HG03520 (cell line): Measurements from ENCODE around the gene TRRAP.
"Not testable (repeated sequence)": the region's sequence is repeated elsewhere in the genome, so short reads cannot be mapped to it uniquely, and the experiment has no call there.

ENCODE experiments used
- ATAC-seq: cut with Tn5 transposase; IDR thresholded peaks from one replicate; pipeline ENCODE4 v1.9.1; 2021; ENCODE audit warnings: mild to moderate bottlenecking, moderate library complexity; ENCODE audit not compliant: unreplicated experiment

The TRRAP gene

GRCh38 chr7:98878365-98879197, at the start of gene TRRAP:
TSS of gene TRRAP (plus strand) at chr7:98878532. CDS start at chr7:98881151, 2,619 bp downstream.
- ATAC-seq, result peak; percentile 58

- no peak for ATAC-seq
These were observed 47.3 kb upstream of the TRRAP start for GRCh38 chr7:98830972-98831548.

- no peak for ATAC-seq
These were observed 46.6 kb upstream of the TRRAP start for GRCh38 chr7:98831641-98832221.

GRCh38 chr7:98833022-98833421, 45.3 kb upstream of the TRRAP start:
- ATAC-seq, result no peak

GRCh38 chr7:98834949-98835348, 43.4 kb upstream of the TRRAP start:
- no peak for ATAC-seq

- ATAC-seq, result no peak
These were observed 41.3 kb upstream of the TRRAP start for GRCh38 chr7:98836811-98837629.

GRCh38 chr7:98837630-98837972, 40.7 kb upstream of the TRRAP start:
- ATAC-seq, result no peak

GRCh38 chr7:98840096-98840495, 38.2 kb upstream of the TRRAP start:
- no peak for ATAC-seq

GRCh38 chr7:98840722-98841121, 37.6 kb upstream of the TRRAP start:
- ATAC-seq, result no peak

GRCh38 chr7:98841179-98841997, 36.9 kb upstream of the TRRAP start:
- ATAC-seq, result no peak

GRCh38 chr7:98842552-98842951, 35.8 kb upstream of the TRRAP start:
- not testable (repeated sequence) for ATAC-seq

- ATAC-seq, result no peak
These were observed 29.4 kb upstream of the TRRAP start for GRCh38 chr7:98848918-98849317.

- ATAC-seq, result no peak
These were observed 25.5 kb upstream of the TRRAP start for GRCh38 chr7:98852826-98853225.

- ATAC-seq, result no peak
These were observed 22.5 kb upstream of the TRRAP start for GRCh38 chr7:98855610-98856422.

- ATAC-seq, result no peak
These were observed 18.3 kb upstream of the TRRAP start for GRCh38 chr7:98860071-98860470.

- ATAC-seq, result no peak
These were observed 16.1 kb upstream of the TRRAP start for GRCh38 chr7:98862203-98862602.

- ATAC-seq, result no peak
These were observed 15.5 kb upstream of the TRRAP start for GRCh38 chr7:98862716-98863420.

GRCh38 chr7:98863601-98864000, 14.7 kb upstream of the TRRAP start:
- no peak for ATAC-seq
